ENCODE results near the gene LRBA. TPM values are rescaled to one million over a fixed set of nuclear protein-coding genes. Genes with fewer than 3 reads are reported as not detected.

The LRBA gene, protein sequence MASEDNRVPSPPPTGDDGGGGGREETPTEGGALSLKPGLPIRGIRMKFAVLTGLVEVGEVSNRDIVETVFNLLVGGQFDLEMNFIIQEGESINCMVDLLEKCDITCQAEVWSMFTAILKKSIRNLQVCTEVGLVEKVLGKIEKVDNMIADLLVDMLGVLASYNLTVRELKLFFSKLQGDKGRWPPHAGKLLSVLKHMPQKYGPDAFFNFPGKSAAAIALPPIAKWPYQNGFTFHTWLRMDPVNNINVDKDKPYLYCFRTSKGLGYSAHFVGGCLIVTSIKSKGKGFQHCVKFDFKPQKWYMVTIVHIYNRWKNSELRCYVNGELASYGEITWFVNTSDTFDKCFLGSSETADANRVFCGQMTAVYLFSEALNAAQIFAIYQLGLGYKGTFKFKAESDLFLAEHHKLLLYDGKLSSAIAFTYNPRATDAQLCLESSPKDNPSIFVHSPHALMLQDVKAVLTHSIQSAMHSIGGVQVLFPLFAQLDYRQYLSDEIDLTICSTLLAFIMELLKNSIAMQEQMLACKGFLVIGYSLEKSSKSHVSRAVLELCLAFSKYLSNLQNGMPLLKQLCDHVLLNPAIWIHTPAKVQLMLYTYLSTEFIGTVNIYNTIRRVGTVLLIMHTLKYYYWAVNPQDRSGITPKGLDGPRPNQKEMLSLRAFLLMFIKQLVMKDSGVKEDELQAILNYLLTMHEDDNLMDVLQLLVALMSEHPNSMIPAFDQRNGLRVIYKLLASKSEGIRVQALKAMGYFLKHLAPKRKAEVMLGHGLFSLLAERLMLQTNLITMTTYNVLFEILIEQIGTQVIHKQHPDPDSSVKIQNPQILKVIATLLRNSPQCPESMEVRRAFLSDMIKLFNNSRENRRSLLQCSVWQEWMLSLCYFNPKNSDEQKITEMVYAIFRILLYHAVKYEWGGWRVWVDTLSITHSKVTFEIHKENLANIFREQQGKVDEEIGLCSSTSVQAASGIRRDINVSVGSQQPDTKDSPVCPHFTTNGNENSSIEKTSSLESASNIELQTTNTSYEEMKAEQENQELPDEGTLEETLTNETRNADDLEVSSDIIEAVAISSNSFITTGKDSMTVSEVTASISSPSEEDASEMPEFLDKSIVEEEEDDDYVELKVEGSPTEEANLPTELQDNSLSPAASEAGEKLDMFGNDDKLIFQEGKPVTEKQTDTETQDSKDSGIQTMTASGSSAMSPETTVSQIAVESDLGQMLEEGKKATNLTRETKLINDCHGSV (N-terminal part only)
- total RNA-seq, result 46.2 and 51.4 TPM in 2 replicates

DNA sequence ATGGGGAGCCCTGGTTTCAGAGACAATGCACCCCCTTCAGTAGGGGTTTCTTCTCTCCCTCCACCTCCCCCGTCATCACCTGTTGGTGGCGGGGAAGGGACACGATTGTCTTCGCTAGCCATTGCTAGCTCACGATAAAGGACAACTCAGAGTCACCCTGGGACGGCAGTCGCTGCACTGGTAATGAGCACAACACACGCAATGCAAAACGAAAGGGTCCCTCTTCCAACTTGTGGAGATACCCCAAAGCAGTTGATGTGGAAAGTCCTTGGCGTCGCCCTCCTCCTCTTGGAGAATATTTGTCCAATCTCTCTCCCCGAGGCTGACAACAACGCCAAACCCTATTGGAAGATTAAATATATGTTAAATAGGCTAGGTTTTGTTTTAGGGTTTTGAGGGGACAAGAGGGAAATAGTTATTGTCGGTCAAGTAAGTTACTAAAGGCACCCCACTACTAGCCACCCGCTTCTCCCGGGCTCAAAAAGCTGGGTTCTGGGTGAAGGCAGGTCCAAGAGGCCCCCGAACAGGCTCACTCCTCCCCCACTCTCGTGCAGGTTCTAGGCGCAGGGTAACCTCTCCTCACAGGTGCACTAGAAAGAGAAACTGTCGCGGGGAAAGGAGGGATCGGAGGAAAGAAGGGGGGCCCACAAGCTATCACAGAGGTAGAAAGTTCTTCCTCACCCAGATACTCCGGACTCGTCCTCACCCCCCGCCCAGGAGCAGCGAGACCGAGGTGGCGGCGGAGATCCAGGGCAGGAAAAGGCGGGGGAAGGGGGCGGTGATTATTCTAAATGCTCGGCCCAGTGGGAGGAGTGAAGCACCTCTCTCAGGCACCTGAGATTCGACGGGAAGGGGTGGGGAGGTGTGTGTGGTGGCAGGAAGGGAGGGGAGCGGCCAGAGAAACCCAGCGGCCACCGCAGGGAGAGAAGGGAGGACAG lies at the start of gene LRBA:
Gene LRBA (minus strand): TSS at position 764 of the 938 bp plus-strand sequence. CDS start 642 bp downstream, at position 122.

DNA sequence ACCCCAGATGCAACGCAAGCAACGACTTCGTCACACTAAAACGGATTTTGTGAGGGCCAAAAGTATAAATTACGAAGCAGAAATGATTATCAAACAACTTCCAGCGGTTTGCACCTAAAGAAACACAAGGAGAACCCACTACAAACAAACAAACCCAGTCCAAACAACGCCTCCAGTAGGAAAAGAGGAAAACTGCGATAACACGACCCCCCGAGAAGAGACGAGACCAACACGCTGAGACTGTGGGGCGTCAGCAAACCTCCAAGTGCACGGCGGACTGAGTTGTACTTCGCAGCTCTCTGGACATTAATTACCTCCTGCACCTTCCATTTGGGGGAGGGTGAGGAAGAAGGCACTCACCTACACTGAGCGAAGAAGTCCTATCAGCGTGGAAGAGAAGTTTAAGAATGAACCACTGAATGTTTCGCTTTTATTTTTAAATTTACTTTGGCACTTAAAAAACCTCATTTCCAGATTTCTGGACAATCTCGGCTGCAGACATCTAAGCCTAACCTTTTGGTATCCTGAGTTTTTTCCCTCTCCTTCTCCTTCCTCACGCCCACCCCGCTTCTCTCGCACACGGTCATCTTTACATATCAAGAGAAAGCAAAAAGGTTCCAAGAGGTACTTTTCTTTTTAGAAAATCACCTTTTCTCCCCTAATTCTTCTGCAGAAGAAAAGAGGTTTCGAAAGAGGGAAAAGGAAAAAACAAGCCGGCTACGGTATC lies 432.8 kb downstream of the LRBA start, which contains the start of gene MAB21L2:
Gene MAB21L2 (plus strand): TSS at position 6 of the 727 bp plus-strand sequence. CDS start 879 bp downstream, outside the sequence.

Other genes starting within 250 kb of the LRBA start
- 2,125 and 2,542 TPM in 2 replicates for gene RPS3A, start 84.3 kb upstream of the LRBA start, total RNA-seq

Data from uterine smooth muscle cell (primary cell).